ENCODE results near the gene FGFRL1.

The FGFRL1 gene

GRCh38 chr4:1023895-1024740, 12.7 kb downstream of the FGFRL1 start:
- DNase-seq = no peak

- no peak for DNase-seq
Measured at GRCh38 chr4:1024882-1025545, 13.6 kb downstream of the FGFRL1 start.

GRCh38 chr4:1026115-1026514, 14.7 kb downstream of the FGFRL1 start:
- peak in 1 of 4 experiments; percentile 48 for DNase-seq

GRCh38 chr4:1027219-1027914, 15.9 kb downstream of the FGFRL1 start:
- no peak for DNase-seq

GRCh38 chr4:1027915-1028238, 16.5 kb downstream of the FGFRL1 start:
- DNase-seq = no peak

GRCh38 chr4:1028574-1029220, 17.3 kb downstream of the FGFRL1 start:
- DNase-seq = no peak

- DNase-seq = no peak
Measured at GRCh38 chr4:1029529-1029928, 18.1 kb downstream of the FGFRL1 start.

- no peak for DNase-seq
Measured at GRCh38 chr4:1030031-1030430, 18.6 kb downstream of the FGFRL1 start.

- no peak for DNase-seq
Measured at GRCh38 chr4:1030559-1030958, 19.1 kb downstream of the FGFRL1 start.

GRCh38 chr4:1031346-1031745, 19.9 kb downstream of the FGFRL1 start:
- no peak for DNase-seq

- DNase-seq = no peak
Measured at GRCh38 chr4:1031956-1032795, 20.8 kb downstream of the FGFRL1 start.

GRCh38 chr4:1032861-1033260, 21.4 kb downstream of the FGFRL1 start:
- no peak for DNase-seq

- DNase-seq = no peak
Measured at GRCh38 chr4:1033840-1034551, 22.6 kb downstream of the FGFRL1 start.

- DNase-seq = no peak
Measured at GRCh38 chr4:1035510-1035909, 24.1 kb downstream of the FGFRL1 start.

- no peak for DNase-seq
Measured at GRCh38 chr4:1036095-1036494, 24.7 kb downstream of the FGFRL1 start.

- DNase-seq = no peak
Measured at GRCh38 chr4:1036976-1037810, 25.8 kb downstream of the FGFRL1 start.

GRCh38 chr4:1038948-1039492, 27.6 kb downstream of the FGFRL1 start:
- DNase-seq = no peak

GRCh38 chr4:1039493-1040343, 28.3 kb downstream of the FGFRL1 start:
- DNase-seq = no peak

All from suppressor macrophage (primary cell).